ENCODE measurements around the gene MMP25. TPM values are rescaled to one million over a fixed set of nuclear protein-coding genes. Genes with fewer than 3 reads are reported as not detected.

Gene MMP25
- 0.80 TPM for total RNA-seq

GRCh38 chr16:3045758-3046640 lies at the start of gene MMP25:
Gene MMP25 (plus strand): TSS chr16:3046561. CDS start chr16:3046918, 357 bp downstream.
- peak; percentile 28 for ATAC-seq

GRCh38 chr16:2999929-3000328 lies 46.4 kb upstream of the MMP25 start:
- ATAC-seq: no peak

- no peak for ATAC-seq
Measured at GRCh38 chr16:3000540-3000939, 45.8 kb upstream of the MMP25 start.

- no peak for ATAC-seq
Measured at GRCh38 chr16:3001316-3001715, 45.0 kb upstream of the MMP25 start.

GRCh38 chr16:3003582-3004270 lies 42.6 kb upstream of the MMP25 start:
- ATAC-seq: peak; percentile 99

GRCh38 chr16:3004319-3004718 lies 42.0 kb upstream of the MMP25 start:
- ATAC-seq: no peak

GRCh38 chr16:3004781-3005284 lies 41.5 kb upstream of the MMP25 start:
- no peak for ATAC-seq

GRCh38 chr16:3007059-3007956 lies 39.1 kb upstream of the MMP25 start:
- ATAC-seq: no peak

GRCh38 chr16:3007957-3008689 lies 38.2 kb upstream of the MMP25 start:
- ATAC-seq: no peak

- no peak for ATAC-seq
Measured at GRCh38 chr16:3008690-3009037, 37.7 kb upstream of the MMP25 start.

- ATAC-seq: peak; percentile 23
Measured at GRCh38 chr16:3009568-3010390, 36.6 kb upstream of the MMP25 start.

GRCh38 chr16:3010510-3010909 lies 35.9 kb upstream of the MMP25 start:
- ATAC-seq: no peak

- no peak for ATAC-seq
Measured at GRCh38 chr16:3012246-3012645, 34.1 kb upstream of the MMP25 start.

GRCh38 chr16:3012828-3013420 lies 33.4 kb upstream of the MMP25 start, which contains the start of gene CLDN9:
Gene CLDN9 (plus strand): TSS chr16:3012923. CDS start chr16:3013363, 440 bp downstream.
- peak; percentile 25 for ATAC-seq

- ATAC-seq: no peak
Measured at GRCh38 chr16:3013491-3013951, 32.8 kb upstream of the MMP25 start.

GRCh38 chr16:3013998-3014690 lies 32.2 kb upstream of the MMP25 start:
- no peak for ATAC-seq

- ATAC-seq: no peak
Measured at GRCh38 chr16:3014971-3015370, 31.4 kb upstream of the MMP25 start.

GRCh38 chr16:3015865-3016521 lies 30.4 kb upstream of the MMP25 start:
- ATAC-seq: no peak

GRCh38 chr16:3017344-3017743 lies 29.0 kb upstream of the MMP25 start:
- no peak for ATAC-seq
